ENCODE measurements around the gene CPTP.

DNA sequence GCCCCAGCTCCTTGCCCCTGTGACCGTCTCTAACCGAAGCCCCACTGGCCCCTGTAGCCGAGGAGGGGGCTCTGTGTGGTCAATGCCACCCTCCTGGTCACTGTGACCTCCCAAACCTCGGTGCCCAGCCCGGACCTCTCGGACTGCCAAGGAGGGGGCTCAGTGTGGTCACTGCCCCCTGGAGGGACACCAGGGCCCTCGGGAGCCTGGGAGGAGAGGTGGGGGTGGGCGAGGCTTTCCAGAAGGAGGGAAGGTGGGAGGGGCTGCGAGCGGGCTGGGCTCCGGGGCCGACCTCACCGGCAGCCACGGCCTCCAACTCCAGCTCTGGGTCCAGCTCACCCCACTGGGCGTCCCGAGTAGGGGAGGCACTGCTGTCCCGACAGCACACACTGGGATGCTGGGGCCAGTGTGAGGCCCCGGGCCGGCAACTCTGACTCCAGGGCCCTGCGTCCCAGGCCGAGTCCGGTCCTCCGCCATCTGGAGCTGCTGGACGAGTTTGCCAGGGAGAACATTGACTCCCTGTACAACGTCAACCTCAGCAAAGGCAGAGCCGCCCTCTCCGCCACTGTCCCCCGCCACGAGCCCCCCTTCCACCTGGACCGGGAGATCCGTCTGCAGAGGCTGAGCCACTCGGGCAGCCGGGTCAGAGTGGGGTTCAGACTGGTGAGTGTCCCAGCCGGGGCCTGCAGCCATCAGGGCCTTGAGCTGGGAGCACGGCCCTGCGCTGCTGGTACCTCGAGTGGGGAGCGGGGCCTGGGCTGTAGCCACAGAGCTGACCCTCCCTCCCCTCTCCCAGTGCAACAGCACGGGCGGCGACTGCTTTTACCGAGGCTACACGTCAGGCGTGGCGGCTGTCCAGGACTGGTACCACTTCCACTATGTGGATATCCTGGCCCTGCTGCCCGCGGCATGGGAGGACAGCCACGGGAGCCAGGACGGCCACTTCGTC, 38.0 kb upstream of the CPTP start:
- TF ChIP-seq EZH2phosphoT487 (IDR thresholded peaks at IDR 0.05; ENCODE audit: borderline replicate concordance) = no peak
- TF ChIP-seq, protein P1, sequence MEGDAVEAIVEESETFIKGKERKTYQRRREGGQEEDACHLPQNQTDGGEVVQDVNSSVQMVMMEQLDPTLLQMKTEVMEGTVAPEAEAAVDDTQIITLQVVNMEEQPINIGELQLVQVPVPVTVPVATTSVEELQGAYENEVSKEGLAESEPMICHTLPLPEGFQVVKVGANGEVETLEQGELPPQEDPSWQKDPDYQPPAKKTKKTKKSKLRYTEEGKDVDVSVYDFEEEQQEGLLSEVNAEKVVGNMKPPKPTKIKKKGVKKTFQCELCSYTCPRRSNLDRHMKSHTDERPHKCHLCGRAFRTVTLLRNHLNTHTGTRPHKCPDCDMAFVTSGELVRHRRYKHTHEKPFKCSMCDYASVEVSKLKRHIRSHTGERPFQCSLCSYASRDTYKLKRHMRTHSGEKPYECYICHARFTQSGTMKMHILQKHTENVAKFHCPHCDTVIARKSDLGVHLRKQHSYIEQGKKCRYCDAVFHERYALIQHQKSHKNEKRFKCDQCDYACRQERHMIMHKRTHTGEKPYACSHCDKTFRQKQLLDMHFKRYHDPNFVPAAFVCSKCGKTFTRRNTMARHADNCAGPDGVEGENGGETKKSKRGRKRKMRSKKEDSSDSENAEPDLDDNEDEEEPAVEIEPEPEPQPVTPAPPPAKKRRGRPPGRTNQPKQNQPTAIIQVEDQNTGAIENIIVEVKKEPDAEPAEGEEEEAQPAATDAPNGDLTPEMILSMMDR (conservative IDR thresholded peaks at IDR 0.05; ENCODE audit: low read length) = no peak
